ENCODE results near the gene INSM1. TPM values are rescaled to one million over a fixed set of nuclear protein-coding genes. Genes with fewer than 3 reads are reported as not detected.

INSM1 gene
- total RNA-seq, 1 experiment from 2014 or later, result 0.59 TPM

DNA sequence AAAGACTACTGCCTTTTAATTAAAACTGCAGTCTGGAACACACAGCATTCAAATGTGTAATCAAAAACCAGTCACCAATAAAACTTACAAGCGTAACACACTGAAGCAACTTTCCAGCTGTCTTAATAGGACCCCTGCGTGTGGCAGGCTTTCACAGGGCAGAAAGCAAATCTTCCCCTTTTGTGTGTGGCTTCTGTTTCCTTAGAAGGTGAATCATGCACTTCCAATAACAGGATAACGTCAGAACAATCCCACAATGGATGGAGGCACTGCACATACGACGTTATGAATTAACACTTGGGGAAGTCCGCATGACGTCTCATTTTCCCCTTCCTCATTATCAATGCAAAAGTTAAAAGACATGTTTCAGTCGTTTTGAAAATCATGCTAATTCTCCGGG, 44.8 kb downstream of the INSM1 start:
- Histone ChIP-seq H3K36me3 (replicated peaks; ENCODE audit: control insufficient read depth, insufficient read depth, low read length) (no peaks in the 10 kb centered on the region), H3K4me3 (ENCODE audit: insufficient read depth, low read depth, low read length) (no peak overlapping the region), H3K27me3 (ENCODE audit: control insufficient read depth, insufficient read depth, low read length) (no peaks in the 10 kb centered on the region)
- no peak for DNase-seq

DNA sequence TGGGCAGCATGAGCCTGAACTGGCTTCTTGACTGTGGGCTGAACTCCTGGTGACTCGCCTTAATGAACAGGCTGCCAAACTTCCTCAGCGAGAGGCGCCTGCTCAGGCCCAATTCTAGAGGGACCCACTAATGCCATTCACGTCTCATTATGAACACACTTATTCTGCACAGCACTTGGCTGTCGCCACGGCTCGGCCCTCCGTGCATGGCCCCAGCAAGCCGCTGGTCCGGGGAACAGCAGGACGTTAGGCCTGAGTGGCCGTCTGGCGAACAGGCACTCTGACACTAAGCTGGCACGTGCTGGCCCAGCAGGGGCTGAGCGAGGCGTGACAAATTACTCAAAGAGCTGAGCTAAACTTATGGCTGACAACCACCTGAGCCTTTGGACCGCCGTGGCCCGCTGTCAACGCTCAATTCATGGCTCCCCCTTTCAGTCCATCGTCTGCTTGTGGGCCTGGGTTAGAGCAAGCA, 45.9 kb downstream of the INSM1 start:
- Histone ChIP-seq H3K27me3 (ENCODE audit: control insufficient read depth, insufficient read depth, low read length) (no peaks in the 10 kb centered on the region), H3K36me3 (replicated peaks; ENCODE audit: control insufficient read depth, insufficient read depth, low read length) (no peaks in the 10 kb centered on the region), H3K4me3 (ENCODE audit: insufficient read depth, low read depth, low read length) (no peak overlapping the region)
- no peak for DNase-seq

DNA sequence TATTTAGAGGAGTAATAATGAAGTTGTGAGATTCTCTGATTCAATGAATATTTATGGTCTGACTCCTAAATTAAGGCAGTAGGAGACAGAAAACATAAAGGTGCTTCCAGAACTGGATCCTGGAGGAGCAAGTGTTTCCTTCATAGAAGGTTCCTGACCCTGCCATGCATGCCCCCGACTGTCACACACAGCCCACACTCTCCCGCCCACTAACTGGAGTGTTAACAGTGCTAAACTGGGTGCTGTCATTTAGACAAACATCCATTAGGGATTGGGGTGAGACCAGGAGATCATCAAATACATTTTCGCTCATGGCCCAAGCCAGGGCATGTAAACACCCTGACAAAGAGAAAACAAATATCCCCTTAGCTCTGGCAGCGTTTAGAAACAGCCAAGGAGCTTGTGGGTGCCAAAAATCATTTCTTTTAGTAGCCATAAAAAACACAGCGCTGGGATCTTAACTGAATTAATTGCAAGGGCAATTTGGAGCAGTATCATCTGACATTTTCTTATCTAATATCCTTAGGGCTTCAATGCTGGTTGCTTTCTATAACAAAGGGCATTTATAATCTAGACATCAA, 46.8 kb downstream of the INSM1 start:
- no peak for DNase-seq
- no peak overlapping the region for H3K4me3 ChIP-seq (ENCODE audit: insufficient read depth, low read depth, low read length)
- H3K27me3 ChIP-seq (ENCODE audit: control insufficient read depth, insufficient read depth, low read length), result no peaks in the 10 kb centered on the region

DNA sequence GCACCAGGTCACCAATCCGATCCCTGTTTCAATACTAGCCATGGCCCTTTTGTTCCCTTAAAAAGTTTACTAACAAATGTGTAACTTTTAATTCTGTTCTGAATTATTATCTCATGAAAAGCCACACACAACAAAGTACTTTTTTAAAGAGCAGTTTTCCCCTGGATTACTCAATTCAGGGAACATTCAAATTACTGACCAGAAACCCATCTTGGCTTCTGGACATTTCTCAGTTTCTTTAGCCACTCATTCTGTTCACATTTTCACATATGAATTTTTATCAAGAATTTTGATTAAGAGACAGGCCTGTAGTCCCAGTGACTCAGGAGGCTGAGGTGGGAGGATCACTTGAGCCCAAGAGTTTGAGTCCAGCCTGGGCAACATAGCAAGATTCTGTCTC, 47.4 kb downstream of the INSM1 start:
- Histone ChIP-seq H3K27me3 (ENCODE audit: control insufficient read depth, insufficient read depth, low read length) (no peaks in the 10 kb centered on the region), H3K4me3 (ENCODE audit: insufficient read depth, low read depth, low read length) (no peak overlapping the region), H3K36me3 (replicated peaks; ENCODE audit: control insufficient read depth, insufficient read depth, low read length) (no peaks in the 10 kb centered on the region)
- DNase-seq, result no peak

More for the DNA sequence above, 46.8 kb downstream of the INSM1 start:
- no peaks in the 10 kb centered on the region for H3K36me3 ChIP-seq (replicated peaks; ENCODE audit: control insufficient read depth, insufficient read depth, low read length)

DNA sequence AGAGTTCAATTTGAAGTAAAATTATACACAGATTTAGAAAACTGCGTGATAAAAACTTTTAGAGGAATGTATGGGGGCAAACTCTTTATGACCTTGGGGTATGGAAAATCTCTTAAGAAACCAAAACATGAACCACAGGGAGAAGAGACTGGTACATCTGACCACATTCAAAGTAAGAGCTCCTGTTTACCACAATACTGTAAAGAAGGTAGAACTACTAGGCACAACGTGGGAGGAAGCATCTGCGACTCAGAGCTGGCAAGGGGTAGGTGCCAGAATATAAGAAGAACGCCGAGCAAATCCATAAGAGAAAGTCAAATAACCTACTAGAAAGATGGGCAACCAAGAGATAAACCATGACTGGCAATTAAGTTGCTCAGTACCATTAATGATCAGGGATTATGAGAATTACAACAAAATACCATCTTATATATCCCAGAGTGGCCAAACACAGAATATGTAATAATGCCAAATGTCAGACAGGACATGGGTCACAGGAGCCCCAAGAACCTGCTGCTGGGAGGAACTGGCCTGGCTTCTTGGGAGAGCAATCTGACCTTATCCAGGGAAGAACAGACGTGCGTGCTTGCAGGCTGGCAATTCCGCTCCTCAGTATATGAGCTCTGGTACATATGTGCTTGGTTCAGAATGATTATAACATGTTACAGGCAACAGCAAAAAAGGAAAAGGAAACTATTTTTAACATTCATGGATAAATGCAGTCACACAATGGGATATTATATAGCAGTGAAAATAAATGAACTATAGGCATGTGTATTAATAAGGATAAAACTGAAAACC, 50.2 kb downstream of the INSM1 start:
- H3K4me3 ChIP-seq (ENCODE audit: insufficient read depth, low read depth, low read length), result no peak overlapping the region
- H3K27me3 ChIP-seq (ENCODE audit: control insufficient read depth, insufficient read depth, low read length), result no peaks in the 10 kb centered on the region
- DNase-seq, result no peak
- no peaks in the 10 kb centered on the region for H3K36me3 ChIP-seq (replicated peaks; ENCODE audit: control insufficient read depth, insufficient read depth, low read length)
